Panc1 (cell line): ENCODE data around the gene SLC43A1. TPM values are rescaled to one million over a fixed set of nuclear protein-coding genes. Genes with fewer than 3 reads are reported as not detected.

Source experiments
- ATAC-seq: fragments of 200-7000 bp; cut with Tn5 transposase; 2 replicates; pipeline ENCODE4 v1.9.1; 2020; ENCODE audit warnings: mild to moderate bottlenecking, moderate library complexity
- BruUV-seq: library from RNA; stranded (reverse); fragments of 400-500 nt; replicated peaks from 2 replicates; lab custom pipeline; 2021; lab: Mats Ljungman, UMichigan
- CTCF ChIA-PET: fragments of 300-600 bp; sonication (Branson Sonifier 250); formaldehyde crosslinking; loops from one replicate; lab custom pipeline; 2022; ENCODE audit warnings: antibody characterized with exemption; lab: Charles Lee
- POLR2A ChIA-PET: fragments of 300-600 bp; sonication (Branson Sonifier 250); formaldehyde crosslinking; loops from one replicate; lab custom pipeline; 2022; ENCODE audit warnings: antibody characterized with exemption; lab: Charles Lee
- DNase-seq: peaks from one replicate; pipeline ENCODE4 v3.0.0-alpha.2; 2010; ENCODE audit warnings: low read depth, low spot score
- H3K27ac ChIP-seq: 2 replicates; pipeline ENCODE4 v1.5.1; 2011; ENCODE audit warnings: mild to moderate bottlenecking, low read length, inconsistent platforms
- H3K27me3 ChIP-seq: fragments of 200-500 bp; sonication (Bioruptor generic); 2 replicates; pipeline ENCODE4 v1.6.0; 2014; ENCODE audit warnings: low read length, inconsistent platforms; ENCODE audit not compliant: control insufficient read depth, insufficient read depth
- H3K36me3 ChIP-seq: fragments of 200-500 bp; sonication (Bioruptor generic); 2 replicates; pipeline ENCODE4 v1.5.1; 2014; ENCODE audit warnings: inconsistent platforms, mild to moderate bottlenecking, low read length, moderate library complexity; ENCODE audit not compliant: control insufficient read depth, insufficient read depth
- H3K4me1 ChIP-seq: 2 replicates; pipeline ENCODE4 v1.5.1; 2011; ENCODE audit warnings: inconsistent platforms, mild to moderate bottlenecking, low read length, moderate library complexity; ENCODE audit not compliant: control insufficient read depth, insufficient read depth
- H3K4me3 ChIP-seq, 2 experiments: 2 replicates each; pipeline ENCODE4 v1.5.1; 2011 to 2012; ENCODE audit warnings: low read depth in 2 of 2, low read length in 2 of 2, mild to moderate bottlenecking in 2 of 2, inconsistent platforms in 1 of 2, moderate library complexity in 1 of 2
- H3K9me3 ChIP-seq: fragments of 200-500 bp; sonication (Bioruptor generic); 2 replicates; pipeline ENCODE4 v1.5.1; 2014; ENCODE audit warnings: low read depth, mild to moderate bottlenecking, inconsistent platforms, low read length, moderate library complexity; ENCODE audit not compliant: control insufficient read depth, insufficient read depth
- POLR2AphosphoS5 ChIP-seq: IDR thresholded peaks from 2 replicates; pipeline ENCODE4 v1.6.1; 2012; ENCODE audit warnings: mild to moderate bottlenecking, low read depth, low read length, moderate library complexity
- SIN3A ChIP-seq: IDR thresholded peaks from 2 replicates; pipeline ENCODE4 v1.6.1; 2012; ENCODE audit warnings: low read depth, mild to moderate bottlenecking, low read length, moderate library complexity, borderline replicate concordance; ENCODE audit not compliant: insufficient read depth
- TCF7L2 ChIP-seq: IDR thresholded peaks from 2 replicates; pipeline ENCODE4 v1.6.1; 2011; ENCODE audit warnings: mild to moderate bottlenecking, low read depth, low read length, inconsistent platforms
- in situ Hi-C: cut with HindIII; loops from 2 replicates; pipeline ENCODE4 v1.10.0; 2016; ENCODE audit warnings: low sequenced_read_pairs, low pct_unique_long_range_greater_than_20kb
- intact Hi-C: fragments of 100-400 bp; cut with micrococcal nuclease; formaldehyde crosslinking; loops from one replicate; pipeline ENCODE4 v1.10.0; 2022; ENCODE audit not compliant: unreplicated experiment
- total RNA-seq: library from RNA; stranded (reverse); gene quantifications from one replicate; pipeline ENCODE4 v1.2.1, GENCODE V29; 2021; ENCODE audit not compliant: unreplicated experiment
- TF ChIP-seq, protein P1 (sequence below): fragments of 450-650 bp; IDR thresholded peaks from 2 replicates; pipeline ENCODE4 v1.5.1; 2017; ENCODE audit warnings: mild to moderate bottlenecking
- TF ChIP-seq, protein P2 (sequence below), 2 experiments: IDR thresholded peaks; 2 replicates each; pipeline ENCODE4 v1.6.1; 2011 to 2012; ENCODE audit warnings: low read depth in 2 of 2, control low read depth in 1 of 2, low read length in 1 of 2, mild to moderate bottlenecking in 1 of 2, moderate library complexity in 1 of 2; ENCODE audit not compliant: insufficient read depth in 1 of 2

Gene SLC43A1
- total RNA-seq, 1 experiment from 2014 or later: 2.0 TPM

DNA sequence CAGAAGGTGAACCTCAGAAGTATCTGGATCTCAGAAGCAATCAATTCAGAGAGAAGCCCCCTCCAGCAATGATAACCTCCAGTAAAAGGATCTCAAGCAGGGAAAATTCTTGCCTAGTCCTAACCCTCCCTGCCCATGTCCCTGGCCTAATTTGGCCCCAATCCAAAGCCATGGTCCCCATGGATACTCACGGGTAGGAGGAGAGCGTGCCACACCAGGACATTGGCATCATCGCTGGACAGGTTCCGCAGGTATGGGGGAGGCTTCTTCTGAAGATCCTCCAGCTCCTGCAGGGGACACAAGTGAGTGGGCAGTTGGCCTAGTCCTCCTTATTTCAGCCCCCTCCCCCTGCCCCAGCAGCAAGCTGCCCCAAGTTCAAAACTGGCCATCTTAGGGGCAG, 44.6 kb upstream of the SLC43A1 start:
- ATAC-seq: no peak
- CTCF ChIA-PET: interaction anchor here (0.7 kb wide), 1 partner anchor 69 kb away, joined by 3 read pairs; no protein-coding TSS in a partner anchor
- in situ Hi-C loops: no loop called here
- no TSS peak for BruUV-seq
- Histone ChIP-seq H3K27ac (no peak overlapping the region), H3K4me3 (no peak overlapping the region), H3K9me3 (no peaks in the 10 kb centered on the region), H3K4me1 (no peaks in the 10 kb centered on the region), H3K36me3 (no peaks in the 10 kb centered on the region), H3K27me3 (no peaks in the 10 kb centered on the region)
- no peak for DNase-seq
- POLR2A ChIA-PET: no interaction called here
- TF ChIP-seq SIN3A (no peak), POLR2AphosphoS5 (no peak), TCF7L2 (no peak)
- TF ChIP-seq, protein P1, sequence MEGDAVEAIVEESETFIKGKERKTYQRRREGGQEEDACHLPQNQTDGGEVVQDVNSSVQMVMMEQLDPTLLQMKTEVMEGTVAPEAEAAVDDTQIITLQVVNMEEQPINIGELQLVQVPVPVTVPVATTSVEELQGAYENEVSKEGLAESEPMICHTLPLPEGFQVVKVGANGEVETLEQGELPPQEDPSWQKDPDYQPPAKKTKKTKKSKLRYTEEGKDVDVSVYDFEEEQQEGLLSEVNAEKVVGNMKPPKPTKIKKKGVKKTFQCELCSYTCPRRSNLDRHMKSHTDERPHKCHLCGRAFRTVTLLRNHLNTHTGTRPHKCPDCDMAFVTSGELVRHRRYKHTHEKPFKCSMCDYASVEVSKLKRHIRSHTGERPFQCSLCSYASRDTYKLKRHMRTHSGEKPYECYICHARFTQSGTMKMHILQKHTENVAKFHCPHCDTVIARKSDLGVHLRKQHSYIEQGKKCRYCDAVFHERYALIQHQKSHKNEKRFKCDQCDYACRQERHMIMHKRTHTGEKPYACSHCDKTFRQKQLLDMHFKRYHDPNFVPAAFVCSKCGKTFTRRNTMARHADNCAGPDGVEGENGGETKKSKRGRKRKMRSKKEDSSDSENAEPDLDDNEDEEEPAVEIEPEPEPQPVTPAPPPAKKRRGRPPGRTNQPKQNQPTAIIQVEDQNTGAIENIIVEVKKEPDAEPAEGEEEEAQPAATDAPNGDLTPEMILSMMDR: no peak
- TF ChIP-seq, protein P2, sequence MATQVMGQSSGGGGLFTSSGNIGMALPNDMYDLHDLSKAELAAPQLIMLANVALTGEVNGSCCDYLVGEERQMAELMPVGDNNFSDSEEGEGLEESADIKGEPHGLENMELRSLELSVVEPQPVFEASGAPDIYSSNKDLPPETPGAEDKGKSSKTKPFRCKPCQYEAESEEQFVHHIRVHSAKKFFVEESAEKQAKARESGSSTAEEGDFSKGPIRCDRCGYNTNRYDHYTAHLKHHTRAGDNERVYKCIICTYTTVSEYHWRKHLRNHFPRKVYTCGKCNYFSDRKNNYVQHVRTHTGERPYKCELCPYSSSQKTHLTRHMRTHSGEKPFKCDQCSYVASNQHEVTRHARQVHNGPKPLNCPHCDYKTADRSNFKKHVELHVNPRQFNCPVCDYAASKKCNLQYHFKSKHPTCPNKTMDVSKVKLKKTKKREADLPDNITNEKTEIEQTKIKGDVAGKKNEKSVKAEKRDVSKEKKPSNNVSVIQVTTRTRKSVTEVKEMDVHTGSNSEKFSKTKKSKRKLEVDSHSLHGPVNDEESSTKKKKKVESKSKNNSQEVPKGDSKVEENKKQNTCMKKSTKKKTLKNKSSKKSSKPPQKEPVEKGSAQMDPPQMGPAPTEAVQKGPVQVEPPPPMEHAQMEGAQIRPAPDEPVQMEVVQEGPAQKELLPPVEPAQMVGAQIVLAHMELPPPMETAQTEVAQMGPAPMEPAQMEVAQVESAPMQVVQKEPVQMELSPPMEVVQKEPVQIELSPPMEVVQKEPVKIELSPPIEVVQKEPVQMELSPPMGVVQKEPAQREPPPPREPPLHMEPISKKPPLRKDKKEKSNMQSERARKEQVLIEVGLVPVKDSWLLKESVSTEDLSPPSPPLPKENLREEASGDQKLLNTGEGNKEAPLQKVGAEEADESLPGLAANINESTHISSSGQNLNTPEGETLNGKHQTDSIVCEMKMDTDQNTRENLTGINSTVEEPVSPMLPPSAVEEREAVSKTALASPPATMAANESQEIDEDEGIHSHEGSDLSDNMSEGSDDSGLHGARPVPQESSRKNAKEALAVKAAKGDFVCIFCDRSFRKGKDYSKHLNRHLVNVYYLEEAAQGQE (IDR thresholded peaks at IDR 0.05; ENCODE audit: insufficient read depth in 1 of 2, low read depth in 2 of 2, low read length in 1 of 2): no peak
- intact Hi-C loops: loop anchor here (10.0 kb wide), 1 partner anchor 215 kb away; no protein-coding TSS in a partner anchor

DNA sequence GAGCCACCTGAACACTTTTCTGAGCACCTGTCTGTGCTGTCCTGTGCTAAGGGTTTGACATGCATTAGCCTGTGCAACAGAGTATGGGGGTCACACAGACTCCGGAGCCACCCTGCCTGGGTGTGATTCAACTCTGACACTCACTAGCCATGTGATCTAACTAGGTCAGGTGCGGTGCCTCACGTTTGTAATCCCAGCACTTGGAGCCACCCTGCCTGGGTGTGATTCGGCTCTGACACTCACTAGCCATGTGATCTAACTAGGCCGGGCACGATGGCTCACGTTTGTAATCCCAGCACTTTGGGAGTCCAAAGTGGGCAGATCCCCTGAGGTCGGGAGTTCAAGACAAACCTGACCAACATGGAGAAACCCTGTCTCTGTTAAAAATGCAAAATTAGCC, 40.5 kb upstream of the SLC43A1 start:
- Histone ChIP-seq H3K4me1 (no peaks in the 10 kb centered on the region), H3K27me3 (no peaks in the 10 kb centered on the region), H3K4me3 (no peak overlapping the region), H3K36me3 (no peaks in the 10 kb centered on the region), H3K27ac (no peak overlapping the region), H3K9me3 (no peaks in the 10 kb centered on the region)
- in situ Hi-C loops (no loop called here), intact Hi-C loops (no loop called here)
- TF ChIP-seq, protein P1: no peak
- TF ChIP-seq SIN3A: no peak
- no peak for TF ChIP-seq TCF7L2
- TF ChIP-seq, protein P2 (IDR thresholded peaks at IDR 0.05; ENCODE audit: insufficient read depth in 1 of 2, low read depth in 2 of 2, low read length in 1 of 2): no peak
- TF ChIP-seq POLR2AphosphoS5: no peak
- ATAC-seq (no peak), DNase-seq (no peak)
- CTCF ChIA-PET: no interaction called here
- POLR2A ChIA-PET: no interaction called here
- no TSS peak for BruUV-seq
